Endothelial cell of umbilical vein (primary cell): ENCODE data around the gene GPS1. TPM values are rescaled to one million over a fixed set of nuclear protein-coding genes. Genes with fewer than 3 reads are reported as not detected.
A peak's percentile ranks its signal among the peaks of the same experiment; 100 is the strongest.

Source experiments
- BruUV-seq: library from RNA; stranded (reverse); fragments of 400-500 nt; replicated peaks from 2 replicates; lab custom pipeline; 2021; lab: Mats Ljungman, UMichigan
- CTCF ChIA-PET: fragments of 300-600, 350-600 bp; sonication (Branson Sonifier 250); formaldehyde crosslinking; loops from one replicate; lab custom pipeline; 2021; ENCODE audit warnings: antibody characterized with exemption, inconsistent platforms; lab: Charles Lee
- POLR2A ChIA-PET: fragments of 300-600, 350-600 bp; sonication (Branson Sonifier 250); formaldehyde crosslinking; loops from one replicate; lab custom pipeline; 2021; ENCODE audit warnings: antibody characterized with exemption, inconsistent platforms; lab: Charles Lee
- DNase-seq: peaks from one replicate; pipeline ENCODE4 v3.0.0-alpha.2; 2011; ENCODE audit warnings: low read depth, low spot score
- FAIRE-seq: peaks from 2 replicates; lab custom pipeline; 2011; peaks lifted over from hg19 to GRCh38; lab: Jason Lieb, UNC
- H2AFZ ChIP-seq: 2 replicates; pipeline ENCODE4 v1.6.0; 2012; ENCODE audit warnings: low read depth, low read length, control low read depth, inconsistent platforms
- H3K27ac ChIP-seq: 2 replicates; pipeline ENCODE4 v1.5.1; 2011; ENCODE audit warnings: low read depth, mild to moderate bottlenecking, control low read depth, low read length, moderate library complexity; ENCODE audit not compliant: insufficient read depth
- H3K27me3 ChIP-seq, 2 experiments: 2 replicates each; pipeline versions ENCODE4 v1.6.0 to v1.6.1; 2011; ENCODE audit warnings: low read length in 2 of 2, mixed read lengths in 1 of 2; ENCODE audit not compliant: control insufficient read depth in 2 of 2, insufficient read depth in 2 of 2
- H3K36me3 ChIP-seq, 2 experiments: 2 replicates in 1 of 2; 3 replicates in 1 of 2; pipeline ENCODE4 v1.5.1; 2011; ENCODE audit warnings: low read length in 2 of 2, mild to moderate bottlenecking in 1 of 2, moderate library complexity in 1 of 2; ENCODE audit not compliant: control insufficient read depth in 2 of 2, insufficient read depth in 2 of 2; ENCODE audit errors: extremely low read depth in 1 of 2
- H3K4me1 ChIP-seq: 3 replicates; pipeline ENCODE4 v1.5.1; 2011; ENCODE audit warnings: mild to moderate bottlenecking, low read length; ENCODE audit not compliant: control insufficient read depth, insufficient read depth; ENCODE audit errors: extremely low read depth
- H3K4me2 ChIP-seq: 2 replicates; pipeline ENCODE4 v1.6.1; 2011; ENCODE audit warnings: low read length, control low read depth, mixed read lengths; ENCODE audit not compliant: insufficient read depth
- H3K4me3 ChIP-seq, 3 experiments: fragments of 200-600 bp in 1 of 3; sonication (generic), shearing (Covaris generic) in 1 of 3; replicated peaks in 1 of 3; 2 replicates each; pipeline ENCODE4 v1.5.1; 2011 to 2016; ENCODE audit warnings: control low read depth in 3 of 3, low read length in 3 of 3, mild to moderate bottlenecking in 2 of 3, inconsistent platforms in 1 of 3, low read depth in 1 of 3, moderate library complexity in 1 of 3; ENCODE audit not compliant: insufficient read depth in 1 of 3
- H3K79me2 ChIP-seq: 2 replicates; pipeline ENCODE4 v1.6.0; 2012; ENCODE audit warnings: low read length, inconsistent platforms; ENCODE audit not compliant: control insufficient read depth, insufficient read depth
- H3K9ac ChIP-seq: replicated peaks from 2 replicates; pipeline ENCODE3; 2011; ENCODE audit warnings: low read length, control low read depth; ENCODE audit not compliant: insufficient read depth; ENCODE audit errors: extremely low read depth
- H3K9me1 ChIP-seq: replicated peaks from 3 replicates; pipeline ENCODE4 v1.6.0; 2011; ENCODE audit warnings: mild to moderate bottlenecking, low read length; ENCODE audit not compliant: control insufficient read depth, insufficient read depth; ENCODE audit errors: extremely low read depth
- H3K9me3 ChIP-seq: replicated peaks from 2 replicates; pipeline ENCODE4 v1.5.1; 2012; ENCODE audit warnings: low read length, inconsistent platforms; ENCODE audit not compliant: control insufficient read depth, insufficient read depth
- H4K20me1 ChIP-seq: replicated peaks from 2 replicates; pipeline ENCODE3; 2011; ENCODE audit warnings: mild to moderate bottlenecking, low read length; ENCODE audit not compliant: control insufficient read depth, insufficient read depth; ENCODE audit errors: extremely low read depth
- CTCF ChIP-seq, 2 donors: IDR thresholded peaks; 1 replicate in 1 of 2; 2 replicates in 1 of 2; pipeline ENCODE4 v1.5.1; 2011; ENCODE audit warnings: low read length in 2 of 2, mild to moderate bottlenecking in 2 of 2, moderate library complexity in 2 of 2, control low read depth in 1 of 2, inconsistent platforms in 1 of 2, low read depth in 1 of 2; ENCODE audit not compliant: insufficient read depth in 1 of 2; ENCODE audit errors: extremely low read depth in 1 of 2
- FOS ChIP-seq: IDR thresholded peaks from 2 replicates; pipeline ENCODE4 v1.6.1; 2011; ENCODE audit warnings: mild to moderate bottlenecking, low read length, moderate library complexity, borderline replicate concordance; ENCODE audit not compliant: insufficient read depth
- GATA2 ChIP-seq: IDR thresholded peaks from 2 replicates; pipeline ENCODE4 v1.7.0; 2011; ENCODE audit warnings: low read depth, mild to moderate bottlenecking, moderate library complexity, mixed read lengths, low read length; ENCODE audit not compliant: insufficient read length, insufficient read depth
- JUN ChIP-seq: IDR thresholded peaks from 2 replicates; pipeline ENCODE4 v1.6.1; 2011; ENCODE audit warnings: borderline replicate concordance, low read depth; ENCODE audit not compliant: insufficient read length, insufficient read depth
- MAX ChIP-seq: IDR thresholded peaks from 2 replicates; pipeline ENCODE4 v1.6.1; 2011; ENCODE audit not compliant: insufficient read depth, insufficient read length
- POLR2A ChIP-seq: IDR thresholded peaks from 2 replicates; pipeline ENCODE4 v1.6.1; 2012; ENCODE audit warnings: low read depth, mild to moderate bottlenecking, control low read depth, low read length
- POLR2AphosphoS5 ChIP-seq: IDR thresholded peaks from 2 replicates; pipeline ENCODE4 v1.6.1; 2012; ENCODE audit warnings: low read depth, mild to moderate bottlenecking, control low read depth, low read length, moderate library complexity; ENCODE audit not compliant: insufficient read depth
- dilution Hi-C: fragments of 300-500 bp; cut with MboI; formaldehyde crosslinking; loops from one replicate; pipeline ENCODE4 v1.15.0; 2019; ENCODE audit warnings: low sequenced_read_pairs; ENCODE audit not compliant: extremely low pct_ligation_motif_present
- intact Hi-C: fragments of 100-400 bp; cut with micrococcal nuclease; formaldehyde crosslinking; loops from one replicate; pipeline ENCODE4 v1.10.0; 2022
- polyA plus RNA-seq, 4 experiments: library from polyadenylated mRNA; depleted of rRNA in 3 of 4; stranded (reverse) in 3 of 4; unstranded in 1 of 4; fragments of >200 nt; gene quantifications; 2 replicates each; pipeline versions ENCODE4 v1.2.1 to v1.2.3, GENCODE V29; 2011 to 2012; ENCODE audit warnings: missing spikeins in 1 of 4
- total RNA-seq: library from RNA; stranded (reverse); gene quantifications from 2 replicates; pipeline ENCODE4 v1.2.3, GENCODE V29; 2021

The GPS1 gene
- total and polyA plus RNA-seq, 2 donors (not counting 3 experiments of a cell fraction or from before 2014, with no cell fraction given) = 116 to 178 TPM

GRCh38 chr17:82089723-82090548 is 38.2 kb downstream of the GPS1 start:
- Histone ChIP-seq H4K20me1 (no peaks in the 10 kb centered on the region), H3K9me3 (no peaks in the 10 kb centered on the region), H3K4me1 (no peaks in the 10 kb centered on the region), H2AFZ (no peak overlapping the region), H3K36me3 (peaks cover 36 to 78% of the 10 kb centered on the region in 2 experiments), H3K4me3 (no peak overlapping the region), H3K9me1 (no peaks in the 10 kb centered on the region), H3K9ac (no peak overlapping the region), H3K27me3 (no peaks in the 10 kb centered on the region), H3K4me2 (no peak overlapping the region), H3K27ac (no peak overlapping the region), H3K79me2 (peaks cover 28% of the 10 kb centered on the region)
- no TSS peak for BruUV-seq
- TF ChIP-seq POLR2A = no peak
- TF ChIP-seq GATA2 = no peak
- TF ChIP-seq JUN = no peak
- no peak for TF ChIP-seq POLR2AphosphoS5
- FAIRE-seq (no peak), DNase-seq (no peak)
- CTCF ChIA-PET = interaction anchor here (0.5 to 4.4 kb wide), 2 partner anchors 59 to 183 kb away, joined by 4 to 13 read pairs; partner anchors contain the start of genes CSNK1D and RAC3
- POLR2A ChIA-PET = no interaction called here
- dilution Hi-C loops (no loop called here), intact Hi-C loops (no loop called here)

- H3K27ac ChIP-seq = no peak overlapping the region
Observed at GRCh38 chr17:82090549-82091263, 39.0 kb downstream of the GPS1 start.

More at GRCh38 chr17:82090549-82091263, 39.0 kb downstream of the GPS1 start:
- Histone ChIP-seq H3K79me2 (peaks cover 36% of the 10 kb centered on the region), H3K36me3 (peaks cover 41 to 79% of the 10 kb centered on the region in 2 experiments), H3K9me3 (no peaks in the 10 kb centered on the region), H3K9ac (no peak overlapping the region), H3K4me1 (peaks cover under 1% of the 10 kb centered on the region), H3K4me2 (no peak overlapping the region), H3K4me3 (no peak overlapping the region), H3K9me1 (no peaks in the 10 kb centered on the region), H4K20me1 (no peaks in the 10 kb centered on the region), H3K27me3 (no peaks in the 10 kb centered on the region), H2AFZ (no peak overlapping the region)
- DNase-seq = no peak
- no peak for FAIRE-seq
- intact Hi-C loops = no loop called here
- BruUV-seq = TSS peak; percentile 5
- POLR2A ChIA-PET = no interaction called here
- CTCF ChIA-PET = interaction anchor here (0.5 to 4.4 kb wide), 2 partner anchors 60 to 183 kb away, joined by 4 to 13 read pairs; partner anchors contain the start of genes CSNK1D and RAC3
- no peak for TF ChIP-seq GATA2
- no peak for TF ChIP-seq POLR2AphosphoS5
- no peak for TF ChIP-seq FOS
- TF ChIP-seq CTCF (IDR thresholded peaks at IDR 0.05; ENCODE audit: extremely low read depth in 1 of 2, insufficient read depth in 1 of 2, low read depth in 1 of 2, low read length in 2 of 2) = no peak
- TF ChIP-seq MAX = no peak
- dilution Hi-C loops = no loop called here
